Common myeloid progenitor, CD34-positive (primary cell): Measurements from ENCODE around the gene NAP1L4.
A peak's percentile ranks its signal among the peaks of the same experiment; 100 is the strongest.

Experiments
- CTCF ChIA-PET: fragments of 350-600 bp; sonication (Branson Sonifier 250); formaldehyde crosslinking; loops from one replicate; lab custom pipeline; 2021; ENCODE audit warnings: antibody characterized with exemption; lab: Charles Lee
- POLR2A ChIA-PET: fragments of 350-600 bp; sonication (Branson Sonifier 250); formaldehyde crosslinking; loops from one replicate; lab custom pipeline; 2021; ENCODE audit warnings: antibody characterized with exemption; lab: Charles Lee
- DNase-seq, 3 donors: peaks; one replicate each; pipeline versions ENCODE4 v3.0.0 to v3.0.0-alpha.2; 2013
- H3K27ac ChIP-seq, 2 experiments: 1 replicate in 1 of 2; 2 replicates in 1 of 2; pipeline ENCODE4 v1.7.0; 2013; ENCODE audit warnings: inconsistent platforms in 2 of 2, low read length in 2 of 2, mild to moderate bottlenecking in 2 of 2, low read depth in 1 of 2, moderate library complexity in 1 of 2; ENCODE audit not compliant: severe bottlenecking in 2 of 2, insufficient read depth in 1 of 2, poor library complexity in 1 of 2
- H3K27me3 ChIP-seq, 5 experiments: replicated peaks in 2 of 5; 1 replicate in 3 of 5; 2 replicates in 2 of 5; pipeline versions ENCODE4 v1.6.1 to v1.7.0; 2013; ENCODE audit warnings: low read length in 4 of 5, mild to moderate bottlenecking in 2 of 5, moderate library complexity in 2 of 5, inconsistent platforms in 1 of 5; ENCODE audit not compliant: insufficient read depth in 5 of 5, control insufficient read depth in 4 of 5
- H3K36me3 ChIP-seq, 4 experiments: 1 replicate in 2 of 4; 2 replicates in 2 of 4; pipeline versions ENCODE4 v1.6.1 to v1.7.0; 2013; ENCODE audit warnings: low read length in 3 of 4, control low read depth in 1 of 4, mild to moderate bottlenecking in 1 of 4; ENCODE audit not compliant: control insufficient read depth in 4 of 4, insufficient read depth in 4 of 4
- H3K4me1 ChIP-seq, 4 experiments: 1 replicate in 3 of 4; 2 replicates in 1 of 4; pipeline versions ENCODE4 v1.6.1 to v1.7.1; 2013; ENCODE audit warnings: low read length in 3 of 4, mild to moderate bottlenecking in 3 of 4, control low read depth in 1 of 4, inconsistent platforms in 1 of 4, moderate library complexity in 1 of 4; ENCODE audit not compliant: control insufficient read depth in 4 of 4, insufficient read depth in 4 of 4; ENCODE audit errors: control extremely low read depth in 1 of 4
- H3K4me3 ChIP-seq, 7 experiments: 1 replicate in 4 of 7; 2 replicates in 3 of 7; pipeline versions ENCODE4 v1.5.1 to v1.7.0; 2013; ENCODE audit warnings: mild to moderate bottlenecking in 7 of 7, low read length in 6 of 7, moderate library complexity in 6 of 7, inconsistent platforms in 2 of 7, low read depth in 2 of 7, control low read depth in 1 of 7; ENCODE audit not compliant: insufficient read depth in 4 of 7, control insufficient read depth in 1 of 7; ENCODE audit errors: extremely low read depth in 1 of 7
- H3K9me3 ChIP-seq, 5 experiments: 1 replicate in 4 of 5; 2 replicates in 1 of 5; pipeline versions ENCODE4 v1.6.1 to v1.7.1; 2013; ENCODE audit warnings: low read length in 4 of 5, mild to moderate bottlenecking in 2 of 5, inconsistent platforms in 1 of 5, low read depth in 1 of 5, moderate library complexity in 1 of 5; ENCODE audit not compliant: control insufficient read depth in 4 of 5, insufficient read depth in 2 of 5; ENCODE audit errors: control extremely low read depth in 1 of 5
- WGBS: methylation state at CpG from one replicate; pipeline ENCODE4 v1.1.5; 2013; ENCODE audit not compliant: insufficient coverage; 5-methylcytosine and 5-hydroxymethylcytosine counted together

NAP1L4 gene

DNA sequence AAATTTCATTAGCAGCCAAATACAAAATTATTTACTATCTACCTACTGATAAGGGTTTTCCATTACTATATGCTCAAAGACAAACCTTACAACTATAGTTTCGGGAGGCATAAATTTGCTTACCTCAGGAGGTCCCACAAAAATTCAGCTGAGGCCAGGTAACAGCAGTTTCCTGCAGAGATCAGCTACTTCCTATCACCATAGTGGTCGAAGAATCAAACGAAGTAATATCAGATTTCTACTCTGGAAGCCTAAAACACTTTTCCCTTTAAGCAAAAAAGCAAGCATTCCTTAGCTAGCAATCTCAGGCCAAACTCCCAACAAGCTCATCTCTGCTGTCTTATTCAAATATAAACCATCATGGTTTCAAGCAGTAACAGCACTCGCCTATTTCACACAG is 3.1 kb downstream of the NAP1L4 start:
- no peaks in the 10 kb centered on the region for H3K27me3 ChIP-seq
- peaks cover 29 to 50% (median 36%) of the 10 kb centered on the region in 4 experiments for H3K4me1 ChIP-seq
- 0% methylated on average over 3 of the region's 4 CpGs for WGBS
- ChIA-PET CTCF (interaction anchor here (0.8 to 2.8 kb wide), 10 partner anchors 11 to 456 kb away, joined by 3 to 21 read pairs (median 4); no protein-coding TSS in a partner anchor), POLR2A (interaction anchor here (0.6 kb wide), 1 partner anchor 140 kb away, joined by 3 read pairs; no protein-coding TSS in a partner anchor)
- H3K9me3 ChIP-seq, result no peaks in the 10 kb centered on the region
- H3K4me3 ChIP-seq, result peak overlapping the region in 6 of 7 experiments; percentile 81 to 99 (median 94)
- peak overlapping the region; percentile 51 to 96 for H3K27ac ChIP-seq
- peak in 2 of 3 donors; percentile 17 to 20 for DNase-seq
- H3K36me3 ChIP-seq, result peaks cover 0 to 12% (median 1%) of the 10 kb centered on the region in 4 experiments

- WGBS, result 39% methylated on average over 8 of the region's 11 CpGs
- peak overlapping the region in 6 of 7 experiments; percentile 81 to 99 (median 94) for H3K4me3 ChIP-seq
- H3K27me3 ChIP-seq, result no peaks in the 10 kb centered on the region
- peak overlapping the region; percentile 51 to 96 for H3K27ac ChIP-seq
- ChIA-PET CTCF (interaction anchor here (0.8 to 2.8 kb wide), 6 partner anchors 12 to 35 kb away, joined by 3 to 21 read pairs (median 4); no protein-coding TSS in a partner anchor), POLR2A (interaction anchor here (0.6 kb wide), 1 partner anchor 139 kb away, joined by 3 read pairs; no protein-coding TSS in a partner anchor)
- peak; percentile 23 to 66 (median 56) for DNase-seq
- peaks cover 0 to 16% (median 1%) of the 10 kb centered on the region in 4 experiments for H3K36me3 ChIP-seq
- no peaks in the 10 kb centered on the region for H3K9me3 ChIP-seq
- peaks cover 29 to 50% (median 36%) of the 10 kb centered on the region in 4 experiments for H3K4me1 ChIP-seq
Observed at GRCh38 chr11:2987881-2988861, 4.0 kb downstream of the NAP1L4 start.

GRCh38 chr11:2983908-2984307 is 8.2 kb downstream of the NAP1L4 start:
- H3K4me3 ChIP-seq, result no peak overlapping the region
- WGBS, result 93% methylated on average over 3 of the region's 4 CpGs
- POLR2A ChIA-PET, result no interaction called here
- no peaks in the 10 kb centered on the region for H3K27me3 ChIP-seq
- CTCF ChIA-PET, result no interaction called here
- H3K27ac ChIP-seq, result no peak overlapping the region
- H3K36me3 ChIP-seq, result peaks cover 2 to 24% (median 5%) of the 10 kb centered on the region in 4 experiments
- no peaks in the 10 kb centered on the region for H3K9me3 ChIP-seq
- DNase-seq, result no peak
- H3K4me1 ChIP-seq, result peaks cover 13 to 22% (median 15%) of the 10 kb centered on the region in 4 experiments

DNA sequence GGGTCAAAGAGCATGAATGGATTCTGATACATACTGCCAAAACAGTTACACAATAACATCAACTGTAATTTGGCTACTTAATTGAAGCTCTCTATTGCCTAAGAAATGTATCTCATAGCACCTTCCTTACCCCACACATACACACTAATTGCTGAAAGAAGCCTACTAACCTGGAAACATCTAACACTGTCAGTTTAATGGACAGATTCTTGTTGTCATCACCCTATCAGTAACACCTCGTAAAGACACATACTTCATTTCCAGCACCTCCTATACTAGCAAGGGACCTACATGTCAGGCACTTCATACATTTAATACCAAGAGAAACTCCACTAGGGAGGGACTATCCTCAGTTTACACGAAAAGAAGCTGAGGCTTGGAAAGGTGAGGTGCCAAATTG is 9.9 kb downstream of the NAP1L4 start:
- peaks cover 14 to 40% (median 20%) of the 10 kb centered on the region in 4 experiments for H3K36me3 ChIP-seq
- no peak for DNase-seq
- peaks cover 0 to 5% (median 2%) of the 10 kb centered on the region in 4 experiments for H3K4me1 ChIP-seq
- ChIA-PET POLR2A (no interaction called here), CTCF (interaction anchor here (0.8 to 1.1 kb wide), 4 partner anchors 11 to 39 kb away, joined by 3 to 4 read pairs (median 3); no protein-coding TSS in a partner anchor)
- H3K27me3 ChIP-seq, result no peaks in the 10 kb centered on the region
- no peaks in the 10 kb centered on the region for H3K9me3 ChIP-seq
- 100% methylated on average over 2 of the region's 2 CpGs for whole genome bisulfite sequencing
- no peak overlapping the region for H3K4me3 ChIP-seq
- H3K27ac ChIP-seq, result no peak overlapping the region

GRCh38 chr11:2981130-2981529 is 11.0 kb downstream of the NAP1L4 start:
- peaks cover 17 to 43% (median 25%) of the 10 kb centered on the region in 4 experiments for H3K36me3 ChIP-seq
- DNase-seq, result no peak
- H3K27me3 ChIP-seq, result no peaks in the 10 kb centered on the region
- ChIA-PET CTCF (interaction anchor here (1.2 to 1.8 kb wide), 3 partner anchors 9 to 36 kb away, joined by 3 to 5 read pairs (median 4); no protein-coding TSS in a partner anchor), POLR2A (no interaction called here)
- no peak overlapping the region for H3K27ac ChIP-seq
- H3K4me1 ChIP-seq, result no peaks in the 10 kb centered on the region
- 86% methylated on average over 4 of the region's 8 CpGs for WGBS
- H3K9me3 ChIP-seq, result no peaks in the 10 kb centered on the region
- H3K4me3 ChIP-seq, result no peak overlapping the region

- no peak overlapping the region for H3K27ac ChIP-seq
- H3K4me1 ChIP-seq, result no peaks in the 10 kb centered on the region
- H3K9me3 ChIP-seq, result no peaks in the 10 kb centered on the region
- POLR2A ChIA-PET, result no interaction called here
- H3K4me3 ChIP-seq, result no peak overlapping the region
- H3K36me3 ChIP-seq, result peaks cover 17 to 50% (median 31%) of the 10 kb centered on the region in 4 experiments
- H3K27me3 ChIP-seq, result no peaks in the 10 kb centered on the region
- WGBS, result 95% methylated on average over 3 of the region's 6 CpGs
- DNase-seq, result no peak
- CTCF ChIA-PET, result interaction anchor here (0.5 to 1.8 kb wide), 5 partner anchors 10 to 57 kb away, joined by 3 to 5 read pairs (median 4); no protein-coding TSS in a partner anchor
Observed at GRCh38 chr11:2980168-2980840, 11.8 kb downstream of the NAP1L4 start.
